Mucosa of descending colon (tissue), 3 donors: ENCODE results near the gene DNAJC19. TPM values are rescaled to one million over a fixed set of nuclear protein-coding genes. Genes with fewer than 3 reads are reported as not detected.

ENCODE experiments used
- total RNA-seq, 3 donors: library from RNA; stranded (reverse); fragmentation: NEBNext Ultra II Directional in 2 of 3; extraction: Animal tissue kit (Norgen Biotek cat#: 25700) in 2 of 3; gene quantifications; one replicate each; pipeline versions ENCODE4 v1.2.1 to v1.2.4, GENCODE V29; 2021 to 2023
- donor health status: DM: no; HTN: no; CAD: no; lungs with moderate emphysema.
- donor health status: DM: no; HTN: no; CAD: no.
- donor health status: DM: no; HTN: yes; CAD: no.

DNAJC19 gene
- total RNA-seq, 3 donors from 2014 or later = 28.1 to 42.0 (median 33.7) TPM

Other genes starting within 250 kb of the DNAJC19 start
- 100 to 1,000 TPM in 1 of 3 donors, 10 to 100 TPM in 2; 52.5 to 131 (median 65.2) TPM for gene FXR1, start 77.1 kb downstream of the DNAJC19 start, total RNA-seq